Measurements from ENCODE around the gene GTF3A.

GRCh38 chr13:27411341-27411740 is 13.1 kb upstream of the GTF3A start:
- no peak for TF ChIP-seq CTCF (IDR thresholded peaks at IDR 0.05)
- no peak for TF ChIP-seq EP300 (IDR thresholded peaks at IDR 0.05)

Data from stomach (tissue), 4 donors.